HCT116 (cell line): ENCODE results near the gene VEGFA.

Experiments used
- EZH2 ChIP-seq: fragments of 200-600 bp; sonication (generic); IDR thresholded peaks from 2 replicates; pipeline ENCODE4 v1.6.1; 2017; ENCODE audit warnings: antibody characterized with exemption, mixed run types
- EZH2phosphoT487 ChIP-seq: fragments of 200-600 bp; IDR thresholded peaks from 2 replicates; pipeline ENCODE4 v1.6.1; 2018; ENCODE audit warnings: antibody characterized with exemption, borderline replicate concordance
- POLR2A ChIP-seq: IDR thresholded peaks from 2 replicates; pipeline ENCODE4 v1.7.0; 2011; ENCODE audit warnings: borderline replicate concordance; ENCODE audit not compliant: insufficient read depth, insufficient read length; ENCODE audit errors: extremely low read depth
- RAD21 ChIP-seq: IDR thresholded peaks from 2 replicates; pipeline ENCODE4 v1.6.1; 2012; ENCODE audit warnings: low read depth, mild to moderate bottlenecking
- SRF ChIP-seq: IDR thresholded peaks from 2 replicates; pipeline ENCODE4 v1.6.1; 2012; ENCODE audit warnings: low read depth
- TF ChIP-seq, protein P1 (sequence below), 3 experiments: fragments of 200-600 bp in 1 of 3; sonication (generic) in 1 of 3; IDR thresholded peaks in 2 of 3; conservative IDR thresholded peaks in 1 of 3; 2 replicates each; pipeline ENCODE4 v1.5.1; 2012 to 2017; ENCODE audit warnings: low read depth in 2 of 3, low read length in 2 of 3, antibody characterized with exemption in 1 of 3, borderline replicate concordance in 1 of 3, control low read depth in 1 of 3, mild to moderate bottlenecking in 1 of 3, mixed read lengths in 1 of 3, mixed run types in 1 of 3, moderate library complexity in 1 of 3; ENCODE audit not compliant: insufficient read depth in 1 of 3
- TF ChIP-seq, protein P2 (sequence below): IDR thresholded peaks from 2 replicates; pipeline ENCODE4 v1.6.1; 2012; ENCODE audit warnings: low read depth

DNA sequence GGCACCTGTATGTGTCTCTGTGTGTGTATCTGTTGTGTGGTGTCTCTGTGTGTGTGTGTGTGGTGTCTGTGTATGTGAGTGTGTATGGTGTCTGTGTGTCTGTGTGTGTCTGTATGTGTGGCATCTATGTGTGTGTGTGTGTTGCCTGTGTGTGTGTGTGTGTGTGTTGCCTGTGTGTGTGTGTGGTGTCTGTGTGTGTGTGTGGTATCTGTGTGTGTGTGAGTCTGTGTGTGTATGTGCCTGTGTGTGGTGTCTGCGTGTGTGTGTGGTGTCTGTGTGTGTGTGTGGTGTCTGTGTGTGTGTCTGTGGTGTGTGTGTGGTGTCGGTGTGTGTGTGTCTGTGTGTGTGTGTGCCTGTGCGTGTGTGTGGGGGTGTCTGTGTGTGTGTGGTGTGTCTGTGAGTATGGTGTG is 31.7 kb upstream of the VEGFA start:
- TF ChIP-seq, protein P1, sequence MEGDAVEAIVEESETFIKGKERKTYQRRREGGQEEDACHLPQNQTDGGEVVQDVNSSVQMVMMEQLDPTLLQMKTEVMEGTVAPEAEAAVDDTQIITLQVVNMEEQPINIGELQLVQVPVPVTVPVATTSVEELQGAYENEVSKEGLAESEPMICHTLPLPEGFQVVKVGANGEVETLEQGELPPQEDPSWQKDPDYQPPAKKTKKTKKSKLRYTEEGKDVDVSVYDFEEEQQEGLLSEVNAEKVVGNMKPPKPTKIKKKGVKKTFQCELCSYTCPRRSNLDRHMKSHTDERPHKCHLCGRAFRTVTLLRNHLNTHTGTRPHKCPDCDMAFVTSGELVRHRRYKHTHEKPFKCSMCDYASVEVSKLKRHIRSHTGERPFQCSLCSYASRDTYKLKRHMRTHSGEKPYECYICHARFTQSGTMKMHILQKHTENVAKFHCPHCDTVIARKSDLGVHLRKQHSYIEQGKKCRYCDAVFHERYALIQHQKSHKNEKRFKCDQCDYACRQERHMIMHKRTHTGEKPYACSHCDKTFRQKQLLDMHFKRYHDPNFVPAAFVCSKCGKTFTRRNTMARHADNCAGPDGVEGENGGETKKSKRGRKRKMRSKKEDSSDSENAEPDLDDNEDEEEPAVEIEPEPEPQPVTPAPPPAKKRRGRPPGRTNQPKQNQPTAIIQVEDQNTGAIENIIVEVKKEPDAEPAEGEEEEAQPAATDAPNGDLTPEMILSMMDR (IDR thresholded peaks at IDR 0.05 in 2 of 3, conservative IDR thresholded peaks at IDR 0.05 in 1 of 3; ENCODE audit: borderline replicate concordance in 1 of 3, insufficient read depth in 1 of 3, low read depth in 2 of 3, low read length in 2 of 3), result no peak
- TF ChIP-seq EZH2, result no peak
- TF ChIP-seq, protein P2, sequence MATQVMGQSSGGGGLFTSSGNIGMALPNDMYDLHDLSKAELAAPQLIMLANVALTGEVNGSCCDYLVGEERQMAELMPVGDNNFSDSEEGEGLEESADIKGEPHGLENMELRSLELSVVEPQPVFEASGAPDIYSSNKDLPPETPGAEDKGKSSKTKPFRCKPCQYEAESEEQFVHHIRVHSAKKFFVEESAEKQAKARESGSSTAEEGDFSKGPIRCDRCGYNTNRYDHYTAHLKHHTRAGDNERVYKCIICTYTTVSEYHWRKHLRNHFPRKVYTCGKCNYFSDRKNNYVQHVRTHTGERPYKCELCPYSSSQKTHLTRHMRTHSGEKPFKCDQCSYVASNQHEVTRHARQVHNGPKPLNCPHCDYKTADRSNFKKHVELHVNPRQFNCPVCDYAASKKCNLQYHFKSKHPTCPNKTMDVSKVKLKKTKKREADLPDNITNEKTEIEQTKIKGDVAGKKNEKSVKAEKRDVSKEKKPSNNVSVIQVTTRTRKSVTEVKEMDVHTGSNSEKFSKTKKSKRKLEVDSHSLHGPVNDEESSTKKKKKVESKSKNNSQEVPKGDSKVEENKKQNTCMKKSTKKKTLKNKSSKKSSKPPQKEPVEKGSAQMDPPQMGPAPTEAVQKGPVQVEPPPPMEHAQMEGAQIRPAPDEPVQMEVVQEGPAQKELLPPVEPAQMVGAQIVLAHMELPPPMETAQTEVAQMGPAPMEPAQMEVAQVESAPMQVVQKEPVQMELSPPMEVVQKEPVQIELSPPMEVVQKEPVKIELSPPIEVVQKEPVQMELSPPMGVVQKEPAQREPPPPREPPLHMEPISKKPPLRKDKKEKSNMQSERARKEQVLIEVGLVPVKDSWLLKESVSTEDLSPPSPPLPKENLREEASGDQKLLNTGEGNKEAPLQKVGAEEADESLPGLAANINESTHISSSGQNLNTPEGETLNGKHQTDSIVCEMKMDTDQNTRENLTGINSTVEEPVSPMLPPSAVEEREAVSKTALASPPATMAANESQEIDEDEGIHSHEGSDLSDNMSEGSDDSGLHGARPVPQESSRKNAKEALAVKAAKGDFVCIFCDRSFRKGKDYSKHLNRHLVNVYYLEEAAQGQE, result no peak
- no peak for TF ChIP-seq EZH2phosphoT487
- no peak for TF ChIP-seq POLR2A
- TF ChIP-seq RAD21, result no peak
- TF ChIP-seq SRF, result no peak
